SK-N-SH (cell line): Measurements from ENCODE around the gene COLEC12. TPM values are rescaled to one million over a fixed set of nuclear protein-coding genes. Genes with fewer than 3 reads are reported as not detected.
A peak's percentile ranks its signal among the peaks of the same experiment; 100 is the strongest.

ENCODE experiments used
- CTCF ChIA-PET: fragments of 300-600, 350-600 bp; formaldehyde crosslinking; extraction: SDS; loops from one replicate; lab custom pipeline; 2021; lab: Yijun Ruan, JAX
- POLR2A ChIA-PET: fragments of 350-600 bp; sonication (Branson Sonifier 250); formaldehyde crosslinking; extraction: SDS; loops from one replicate; lab custom pipeline; 2020; ENCODE audit warnings: antibody characterized with exemption, inconsistent platforms; lab: Yijun Ruan, JAX
- DNase-seq: peaks from one replicate; pipeline ENCODE4 v3.0.0; 2012
- H2AFZ ChIP-seq: fragments of 200-600 bp; sonication (generic); 2 replicates; pipeline ENCODE4 v1.8.1; 2016; ENCODE audit warnings: antibody characterized with exemption, mild to moderate bottlenecking, low read depth
- H3F3A ChIP-seq: fragments of 200-600 bp; sonication (generic); replicated peaks from 2 replicates; pipeline ENCODE3; 2016; ENCODE audit warnings: antibody characterized with exemption, mild to moderate bottlenecking; ENCODE audit not compliant: insufficient read depth
- H3K27ac ChIP-seq, 2 experiments: fragments of 200-500 bp in 1 of 2; fragments of 200-600 bp in 1 of 2; sonication (Bioruptor generic) in 1 of 2; sonication (generic), shearing (Covaris generic) in 1 of 2; 2 replicates each; pipeline versions ENCODE4 v1.5.1 to v1.6.1; 2014 to 2016; ENCODE audit warnings: low read depth in 2 of 2, inconsistent platforms in 1 of 2, low read length in 1 of 2, mild to moderate bottlenecking in 1 of 2, mixed read lengths in 1 of 2
- H3K27me3 ChIP-seq: fragments of 200-600 bp; sonication (generic), shearing (Covaris generic); 2 replicates; pipeline ENCODE4 v1.6.1; 2016; ENCODE audit warnings: mixed run types; ENCODE audit not compliant: insufficient read depth
- H3K36me3 ChIP-seq, 2 experiments: fragments of 200-500 bp in 1 of 2; fragments of 200-600 bp in 1 of 2; sonication (Bioruptor generic) in 1 of 2; sonication (generic) in 1 of 2; replicated peaks in 1 of 2; 2 replicates each; pipeline versions ENCODE3 to v1.5.1; 2014 to 2016; ENCODE audit warnings: low read length in 1 of 2, mild to moderate bottlenecking in 1 of 2; ENCODE audit not compliant: insufficient read depth in 2 of 2, control insufficient read depth in 1 of 2
- H3K4me1 ChIP-seq, 2 experiments: fragments of 200-500 bp in 1 of 2; fragments of 200-600 bp in 1 of 2; sonication (Bioruptor generic) in 1 of 2; sonication (generic), shearing (Covaris generic) in 1 of 2; 2 replicates each; pipeline versions ENCODE4 v1.5.1 to v1.6.1; 2014 to 2016; ENCODE audit warnings: low read depth in 1 of 2, low read length in 1 of 2, mixed run types in 1 of 2; ENCODE audit not compliant: insufficient read depth in 2 of 2, control insufficient read depth in 1 of 2
- H3K4me2 ChIP-seq: fragments of 200-600 bp; sonication (generic), shearing (Covaris generic); 2 replicates; pipeline ENCODE4 v1.6.1; 2017; ENCODE audit warnings: mixed run types
- H3K4me3 ChIP-seq, 2 experiments: fragments of 200-500 bp in 1 of 2; fragments of 200-600 bp in 1 of 2; sonication (Bioruptor generic) in 1 of 2; sonication (generic), shearing (Covaris generic) in 1 of 2; 2 replicates each; pipeline versions ENCODE4 v1.5.1 to v1.8.1; 2014 to 2016; ENCODE audit warnings: low read depth in 2 of 2, inconsistent platforms in 1 of 2, low read length in 1 of 2, mild to moderate bottlenecking in 1 of 2, mixed read lengths in 1 of 2, moderate library complexity in 1 of 2
- H3K79me2 ChIP-seq: fragments of 200-600 bp; sonication (generic); 2 replicates; pipeline ENCODE4 v1.8.1; 2017; ENCODE audit warnings: mild to moderate bottlenecking; ENCODE audit not compliant: insufficient read depth
- H3K9ac ChIP-seq: fragments of 200-600 bp; sonication (generic); 2 replicates; pipeline ENCODE4 v1.6.1; 2017; ENCODE audit warnings: mixed run types
- H3K9me2 ChIP-seq: fragments of 200-600 bp; sonication (generic); 2 replicates; pipeline ENCODE4 v1.6.1; 2017; ENCODE audit warnings: mixed run types
- H3K9me3 ChIP-seq: fragments of 200-600 bp; sonication (generic); 2 replicates; pipeline ENCODE4 v1.6.1; 2017; ENCODE audit warnings: mixed run types, mild to moderate bottlenecking, moderate library complexity
- H4K20me1 ChIP-seq: fragments of 200-600 bp; sonication (generic); 2 replicates; pipeline ENCODE4 v1.6.1; 2017; ENCODE audit warnings: mild to moderate bottlenecking, mixed run types; ENCODE audit not compliant: insufficient read depth
- ELF1 ChIP-seq: IDR thresholded peaks from 2 replicates; pipeline ENCODE4 v1.4.0; 2012
- FOSL2 ChIP-seq: IDR thresholded peaks from 2 replicates; pipeline ENCODE4 v1.4.0; 2012; ENCODE audit warnings: low read depth, mild to moderate bottlenecking, moderate library complexity, borderline replicate concordance
- FOXJ3 ChIP-seq: sonication (generic); formaldehyde crosslinking; IDR thresholded peaks from 2 replicates; pipeline ENCODE4 v1.5.1; 2020; ENCODE audit warnings: mild to moderate bottlenecking, missing genetic modification reagents
- FOXM1 ChIP-seq: IDR thresholded peaks from 2 replicates; pipeline ENCODE4 v1.4.0; 2012; ENCODE audit warnings: low read depth, mild to moderate bottlenecking
- MAX ChIP-seq: IDR thresholded peaks from 2 replicates; pipeline ENCODE4 v1.4.0; 2012; ENCODE audit warnings: low read depth
- MEF2A ChIP-seq: IDR thresholded peaks from 2 replicates; pipeline ENCODE4 v1.4.0; 2012; ENCODE audit warnings: low read depth, borderline replicate concordance
- MXI1 ChIP-seq: IDR thresholded peaks from 2 replicates; pipeline ENCODE4 v1.6.1; 2012; ENCODE audit warnings: mild to moderate bottlenecking, low read depth, low read length, improper control_type of control experiment
- NFIC ChIP-seq: IDR thresholded peaks from 2 replicates; pipeline ENCODE4 v1.4.0; 2012; ENCODE audit warnings: borderline replicate concordance
- POLR2AphosphoS5 ChIP-seq: IDR thresholded peaks from 2 replicates; pipeline ENCODE4 v1.6.1; 2012; ENCODE audit warnings: low read depth, low read length
- RAD21 ChIP-seq: IDR thresholded peaks from 2 replicates; pipeline ENCODE4 v1.6.1; 2012; ENCODE audit warnings: mild to moderate bottlenecking, low read length
- RCOR1 ChIP-seq: fragments of 150-350 bp; IDR thresholded peaks from 2 replicates; pipeline ENCODE4 v1.6.1; 2017; ENCODE audit warnings: antibody characterized with exemption, low read length
- REST ChIP-seq: IDR thresholded peaks from 2 replicates; pipeline ENCODE4 v1.6.1; 2012; ENCODE audit warnings: mild to moderate bottlenecking, low read depth, low read length, moderate library complexity
- RFX5 ChIP-seq: IDR thresholded peaks from 2 replicates; pipeline ENCODE4 v1.6.1; 2012; ENCODE audit warnings: mild to moderate bottlenecking, improper control_type of control experiment, low read length
- SMC3 ChIP-seq: IDR thresholded peaks from 2 replicates; pipeline ENCODE4 v1.6.1; 2012; ENCODE audit warnings: low read depth, low read length, improper control_type of control experiment
- TAF1 ChIP-seq: IDR thresholded peaks from 2 replicates; pipeline ENCODE4 v1.6.1; 2012; ENCODE audit warnings: low read depth, mild to moderate bottlenecking, low read length, moderate library complexity, borderline replicate concordance
- TCF12 ChIP-seq: IDR thresholded peaks from 2 replicates; pipeline ENCODE4 v1.4.0; 2012
- YY1 ChIP-seq: IDR thresholded peaks from 2 replicates; pipeline ENCODE4 v1.4.0; 2012; ENCODE audit warnings: low read depth, mild to moderate bottlenecking
- WGBS: methylation state at CpG from one replicate; pipeline ENCODE4 v1.1.6; 2017; ENCODE audit warnings: low lambda C conversion rate; 5-methylcytosine and 5-hydroxymethylcytosine counted together
- polyA plus RNA-seq, 3 experiments: library from polyadenylated mRNA; depleted of rRNA; stranded (reverse); fragments of >200 nt; gene quantifications; 2 replicates each; pipeline ENCODE4 v1.2.3, GENCODE V29; 2012
- TF ChIP-seq, protein P1 (sequence below): fragments of 150-350 bp; IDR thresholded peaks from 2 replicates; pipeline ENCODE4 v1.6.1; 2017; ENCODE audit warnings: antibody characterized with exemption, low read length, low read depth, borderline replicate concordance
- TF ChIP-seq, protein P2 (sequence below): fragments of 200-600 bp; sonication (generic); IDR thresholded peaks from 2 replicates; pipeline ENCODE4 v1.6.1; 2017; ENCODE audit warnings: antibody characterized with exemption, mild to moderate bottlenecking, moderate library complexity
- TF ChIP-seq, protein P3 (sequence below): IDR thresholded peaks from 2 replicates; pipeline ENCODE4 v1.4.0; 2012; ENCODE audit warnings: low read depth, borderline replicate concordance

The COLEC12 gene
- polyA plus RNA-seq, 1 of the 3 experiments (the other 2 are of a cell fraction): 41.2 TPM

DNA sequence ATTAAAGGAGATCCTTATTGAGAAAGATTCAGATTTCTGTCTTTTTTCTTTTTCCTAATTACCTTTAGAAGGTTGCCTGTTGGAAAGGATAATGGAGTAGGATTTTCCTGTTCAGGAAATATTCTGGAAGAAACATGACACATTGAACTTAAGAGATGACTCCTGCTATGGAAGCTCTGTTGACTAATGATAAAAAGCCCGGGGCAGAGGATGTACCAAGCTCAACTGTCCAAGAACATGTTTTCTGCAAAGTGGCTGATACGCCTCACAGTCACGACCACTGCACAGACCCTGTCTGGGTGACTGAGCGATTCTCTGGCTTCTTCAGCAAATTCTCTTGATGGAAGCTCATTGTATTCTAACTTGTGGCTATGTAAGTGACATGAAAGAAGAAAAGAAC, 146.5 kb downstream of the COLEC12 start:
- CTCF ChIA-PET: interaction anchor here (0.9 to 1.6 kb wide), 2 partner anchors 17 to 39 kb away, joined by 3 read pairs; no protein-coding TSS in a partner anchor

GRCh38 chr18:352438-352837, 148.1 kb downstream of the COLEC12 start:
- ChIA-PET CTCF (interaction anchor here (1.5 kb wide), 1 partner anchor 144 kb away, joined by 3 read pairs; no protein-coding TSS in a partner anchor), POLR2A (no interaction called here)
- Histone ChIP-seq H3K36me3 (no peaks in the 10 kb centered on the region), H3K27ac (no peak overlapping the region), H3F3A (no peaks in the 10 kb centered on the region), H2AFZ (no peak overlapping the region), H4K20me1 (no peaks in the 10 kb centered on the region), H3K4me3 (no peak overlapping the region), H3K9me2 (no peaks in the 10 kb centered on the region), H3K9me3 (no peaks in the 10 kb centered on the region), H3K27me3 (no peaks in the 10 kb centered on the region), H3K4me1 (peaks cover 0 to 10% of the 10 kb centered on the region in 2 experiments; a peak in 2 of 4 replicates), H3K79me2 (no peaks in the 10 kb centered on the region), H3K4me2 (no peak overlapping the region), H3K9ac (no peak overlapping the region)
- 91% methylated on average over 3 of the region's 3 CpGs for WGBS
- no peak for DNase-seq
- no peak for TF ChIP-seq SMC3
- no peak for TF ChIP-seq TCF12
- no peak for TF ChIP-seq MEF2A
- TF ChIP-seq, protein P1, sequence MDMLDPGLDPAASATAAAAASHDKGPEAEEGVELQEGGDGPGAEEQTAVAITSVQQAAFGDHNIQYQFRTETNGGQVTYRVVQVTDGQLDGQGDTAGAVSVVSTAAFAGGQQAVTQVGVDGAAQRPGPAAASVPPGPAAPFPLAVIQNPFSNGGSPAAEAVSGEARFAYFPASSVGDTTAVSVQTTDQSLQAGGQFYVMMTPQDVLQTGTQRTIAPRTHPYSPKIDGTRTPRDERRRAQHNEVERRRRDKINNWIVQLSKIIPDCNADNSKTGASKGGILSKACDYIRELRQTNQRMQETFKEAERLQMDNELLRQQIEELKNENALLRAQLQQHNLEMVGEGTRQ: no peak
- no peak for TF ChIP-seq FOXM1
- TF ChIP-seq TAF1: no peak
- TF ChIP-seq RAD21: no peak
- TF ChIP-seq RCOR1: no peak
- TF ChIP-seq YY1: no peak
- TF ChIP-seq REST: no peak
- no peak for TF ChIP-seq FOSL2
- TF ChIP-seq MXI1: no peak
- TF ChIP-seq, protein P2, sequence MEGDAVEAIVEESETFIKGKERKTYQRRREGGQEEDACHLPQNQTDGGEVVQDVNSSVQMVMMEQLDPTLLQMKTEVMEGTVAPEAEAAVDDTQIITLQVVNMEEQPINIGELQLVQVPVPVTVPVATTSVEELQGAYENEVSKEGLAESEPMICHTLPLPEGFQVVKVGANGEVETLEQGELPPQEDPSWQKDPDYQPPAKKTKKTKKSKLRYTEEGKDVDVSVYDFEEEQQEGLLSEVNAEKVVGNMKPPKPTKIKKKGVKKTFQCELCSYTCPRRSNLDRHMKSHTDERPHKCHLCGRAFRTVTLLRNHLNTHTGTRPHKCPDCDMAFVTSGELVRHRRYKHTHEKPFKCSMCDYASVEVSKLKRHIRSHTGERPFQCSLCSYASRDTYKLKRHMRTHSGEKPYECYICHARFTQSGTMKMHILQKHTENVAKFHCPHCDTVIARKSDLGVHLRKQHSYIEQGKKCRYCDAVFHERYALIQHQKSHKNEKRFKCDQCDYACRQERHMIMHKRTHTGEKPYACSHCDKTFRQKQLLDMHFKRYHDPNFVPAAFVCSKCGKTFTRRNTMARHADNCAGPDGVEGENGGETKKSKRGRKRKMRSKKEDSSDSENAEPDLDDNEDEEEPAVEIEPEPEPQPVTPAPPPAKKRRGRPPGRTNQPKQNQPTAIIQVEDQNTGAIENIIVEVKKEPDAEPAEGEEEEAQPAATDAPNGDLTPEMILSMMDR: no peak
- no peak for TF ChIP-seq FOXJ3 (CRISPR knock-in tag)
- no peak for TF ChIP-seq RFX5
- no peak for TF ChIP-seq ELF1
- TF ChIP-seq, protein P3, sequence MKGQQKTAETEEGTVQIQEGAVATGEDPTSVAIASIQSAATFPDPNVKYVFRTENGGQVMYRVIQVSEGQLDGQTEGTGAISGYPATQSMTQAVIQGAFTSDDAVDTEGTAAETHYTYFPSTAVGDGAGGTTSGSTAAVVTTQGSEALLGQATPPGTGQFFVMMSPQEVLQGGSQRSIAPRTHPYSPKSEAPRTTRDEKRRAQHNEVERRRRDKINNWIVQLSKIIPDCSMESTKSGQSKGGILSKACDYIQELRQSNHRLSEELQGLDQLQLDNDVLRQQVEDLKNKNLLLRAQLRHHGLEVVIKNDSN: no peak
- no peak for TF ChIP-seq POLR2AphosphoS5

More for the DNA sequence above, 146.5 kb downstream of the COLEC12 start:
- Histone ChIP-seq H3K9ac (no peak overlapping the region), H3K9me3 (no peaks in the 10 kb centered on the region), H3K4me1 (peaks cover 0 to 10% of the 10 kb centered on the region in 2 experiments; a peak in 2 of 4 replicates), H3K79me2 (no peaks in the 10 kb centered on the region), H3K36me3 (no peaks in the 10 kb centered on the region), H3K27ac (no peak overlapping the region; a peak in 2 of 4 replicates), H2AFZ (peak overlapping the region; percentile 47; the same call in 1 of the 2 replicates), H3K27me3 (no peaks in the 10 kb centered on the region), H3K4me2 (no peak overlapping the region), H3F3A (no peaks in the 10 kb centered on the region), H3K9me2 (no peaks in the 10 kb centered on the region), H4K20me1 (no peaks in the 10 kb centered on the region), H3K4me3 (no peak overlapping the region)
- DNase-seq: no peak
- POLR2A ChIA-PET: no interaction called here
- TF ChIP-seq MAX (0 out of 2 replicates have a peak, but pooled peaks have one; percentile 20), NFIC (no peak)
- WGBS: 54% methylated on average over 4 of the region's 4 CpGs
